GM12878 (cell line): Measurements from ENCODE around the gene IGSF6.
"Not testable (repeated sequence)": the region's sequence is repeated elsewhere in the genome, so short reads cannot be mapped to it uniquely, and the experiment has no call there.

Experiments
- BHLHE40 ChIP-seq, 2 experiments: fragments of 450-650 bp in 1 of 2; IDR thresholded peaks; 2 replicates each; pipeline ENCODE4 v1.6.1; 2011 to 2017; ENCODE audit warnings: low read depth in 2 of 2, borderline replicate concordance in 1 of 2, improper control_type of control experiment in 1 of 2, low read length in 1 of 2, mild to moderate bottlenecking in 1 of 2
- CBFB ChIP-seq: IDR thresholded peaks from 2 replicates; pipeline ENCODE4 v1.6.1; 2016; ENCODE audit warnings: antibody characterized with exemption, low read depth
- CHD4 ChIP-seq: fragments of 200-600 bp; sonication (generic); IDR thresholded peaks from 2 replicates; pipeline ENCODE4 v1.6.1; 2016; ENCODE audit warnings: mild to moderate bottlenecking
- EZH2 ChIP-seq: IDR thresholded peaks from 2 replicates; pipeline ENCODE4 v1.6.1; 2012; ENCODE audit warnings: low read depth, mild to moderate bottlenecking, control low read depth, inconsistent platforms, low read length, borderline replicate concordance; ENCODE audit not compliant: control insufficient read depth
- NFYB ChIP-seq: IDR thresholded peaks from 2 replicates; pipeline ENCODE4 v1.6.1; 2011; ENCODE audit warnings: low read depth, mild to moderate bottlenecking, low read length, improper control_type of control experiment, moderate library complexity; ENCODE audit not compliant: insufficient read depth
- PAX8 ChIP-seq: fragments of 450-650 bp; IDR thresholded peaks from 2 replicates; pipeline ENCODE4 v1.6.1; 2017; ENCODE audit warnings: mild to moderate bottlenecking, moderate library complexity
- RB1 ChIP-seq: fragments of 450-650 bp; formaldehyde crosslinking; IDR thresholded peaks from 2 replicates; pipeline ENCODE4 v1.6.1; 2017; ENCODE audit warnings: mild to moderate bottlenecking, borderline replicate concordance
- SIX5 ChIP-seq: IDR thresholded peaks from 2 replicates; pipeline ENCODE4 v1.6.1; 2011; ENCODE audit warnings: mild to moderate bottlenecking, low read depth, low read length, moderate library complexity; ENCODE audit not compliant: severe bottlenecking
- SPI1 ChIP-seq: IDR thresholded peaks from 2 replicates; pipeline ENCODE4 v1.6.1; 2011; ENCODE audit warnings: low read depth, mild to moderate bottlenecking, low read length, moderate library complexity, borderline replicate concordance; ENCODE audit not compliant: insufficient read depth
- SUPT20H ChIP-seq: IDR thresholded peaks from 2 replicates; pipeline ENCODE4 v1.6.1; 2011; ENCODE audit warnings: low read depth, mild to moderate bottlenecking, low read length, moderate library complexity, borderline replicate concordance; ENCODE audit not compliant: control insufficient read depth
- TF ChIP-seq, protein P1 (sequence below), 3 experiments: IDR thresholded peaks in 2 of 3; conservative IDR thresholded peaks in 1 of 3; 2 replicates each; pipeline ENCODE4 v1.5.1; 2011; ENCODE audit warnings: low read depth in 3 of 3, low read length in 3 of 3, mild to moderate bottlenecking in 3 of 3, control low read depth in 2 of 3, moderate library complexity in 2 of 3, inconsistent platforms in 1 of 3, mixed read lengths in 1 of 3; ENCODE audit not compliant: control insufficient read depth in 2 of 3, insufficient read depth in 1 of 3; ENCODE audit errors: extremely low read depth in 1 of 3
- TF ChIP-seq, protein P2 (sequence below): fragments of 450-650 bp; IDR thresholded peaks from 2 replicates; pipeline ENCODE4 v1.6.1; 2017; ENCODE audit warnings: mild to moderate bottlenecking

DNA sequence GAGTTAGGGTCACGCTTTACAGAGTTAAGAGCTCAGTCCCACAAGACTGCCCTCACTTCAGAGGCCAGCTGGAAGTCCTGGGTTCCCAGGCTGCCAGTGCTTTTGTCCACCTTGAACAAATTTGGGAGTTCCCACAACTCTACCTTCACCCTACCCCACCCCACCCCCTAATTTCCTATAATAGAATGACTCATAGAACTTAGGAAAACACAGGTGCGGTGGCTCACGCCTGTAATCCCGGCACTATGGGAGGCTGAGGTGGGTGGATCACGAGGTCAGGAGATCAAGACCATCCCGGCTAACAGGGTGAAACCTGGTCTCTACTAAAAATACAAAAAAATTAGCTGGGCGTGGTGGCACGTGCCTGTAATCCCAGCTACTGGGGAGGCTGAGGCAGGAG lies 46.6 kb downstream of the IGSF6 start:
- not testable (repeated sequence) for TF ChIP-seq SUPT20H; SIX5; BHLHE40 (IDR thresholded peaks at IDR 0.05; ENCODE audit: borderline replicate concordance in 1 of 2, low read depth in 2 of 2, low read length in 1 of 2); RB1; PAX8; EZH2; CHD4; SPI1; NFYB; CBFB
- TF ChIP-seq, protein P1, sequence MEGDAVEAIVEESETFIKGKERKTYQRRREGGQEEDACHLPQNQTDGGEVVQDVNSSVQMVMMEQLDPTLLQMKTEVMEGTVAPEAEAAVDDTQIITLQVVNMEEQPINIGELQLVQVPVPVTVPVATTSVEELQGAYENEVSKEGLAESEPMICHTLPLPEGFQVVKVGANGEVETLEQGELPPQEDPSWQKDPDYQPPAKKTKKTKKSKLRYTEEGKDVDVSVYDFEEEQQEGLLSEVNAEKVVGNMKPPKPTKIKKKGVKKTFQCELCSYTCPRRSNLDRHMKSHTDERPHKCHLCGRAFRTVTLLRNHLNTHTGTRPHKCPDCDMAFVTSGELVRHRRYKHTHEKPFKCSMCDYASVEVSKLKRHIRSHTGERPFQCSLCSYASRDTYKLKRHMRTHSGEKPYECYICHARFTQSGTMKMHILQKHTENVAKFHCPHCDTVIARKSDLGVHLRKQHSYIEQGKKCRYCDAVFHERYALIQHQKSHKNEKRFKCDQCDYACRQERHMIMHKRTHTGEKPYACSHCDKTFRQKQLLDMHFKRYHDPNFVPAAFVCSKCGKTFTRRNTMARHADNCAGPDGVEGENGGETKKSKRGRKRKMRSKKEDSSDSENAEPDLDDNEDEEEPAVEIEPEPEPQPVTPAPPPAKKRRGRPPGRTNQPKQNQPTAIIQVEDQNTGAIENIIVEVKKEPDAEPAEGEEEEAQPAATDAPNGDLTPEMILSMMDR (IDR thresholded peaks at IDR 0.05 in 2 of 3, conservative IDR thresholded peaks at IDR 0.05 in 1 of 3; ENCODE audit: control insufficient read depth in 2 of 3, extremely low read depth in 1 of 3, insufficient read depth in 1 of 3, low read depth in 3 of 3, low read length in 3 of 3) = not testable (repeated sequence)
- TF ChIP-seq, protein P2, sequence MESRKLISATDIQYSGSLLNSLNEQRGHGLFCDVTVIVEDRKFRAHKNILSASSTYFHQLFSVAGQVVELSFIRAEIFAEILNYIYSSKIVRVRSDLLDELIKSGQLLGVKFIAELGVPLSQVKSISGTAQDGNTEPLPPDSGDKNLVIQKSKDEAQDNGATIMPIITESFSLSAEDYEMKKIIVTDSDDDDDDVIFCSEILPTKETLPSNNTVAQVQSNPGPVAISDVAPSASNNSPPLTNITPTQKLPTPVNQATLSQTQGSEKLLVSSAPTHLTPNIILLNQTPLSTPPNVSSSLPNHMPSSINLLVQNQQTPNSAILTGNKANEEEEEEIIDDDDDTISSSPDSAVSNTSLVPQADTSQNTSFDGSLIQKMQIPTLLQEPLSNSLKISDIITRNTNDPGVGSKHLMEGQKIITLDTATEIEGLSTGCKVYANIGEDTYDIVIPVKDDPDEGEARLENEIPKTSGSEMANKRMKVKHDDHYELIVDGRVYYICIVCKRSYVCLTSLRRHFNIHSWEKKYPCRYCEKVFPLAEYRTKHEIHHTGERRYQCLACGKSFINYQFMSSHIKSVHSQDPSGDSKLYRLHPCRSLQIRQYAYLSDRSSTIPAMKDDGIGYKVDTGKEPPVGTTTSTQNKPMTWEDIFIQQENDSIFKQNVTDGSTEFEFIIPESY = not testable (repeated sequence)
